T-helper 2 cell treated with Interferon-gamma antibody and Interleukin-4, amounts not matched to agents 5 μg/mL and 100 μg/mL, for 36 hours (primary cell): ENCODE measurements around the gene MEOX2.

Source experiments
- DNase-seq: peaks from one replicate; pipeline ENCODE4 v3.0.0; 2021; ENCODE audit warnings: low spot score
- H3K27ac Mint-ChIP-seq: one replicate; pipeline ENCODE4 v1.8.0; 2021; ENCODE audit warnings: mild to moderate bottlenecking, mixed read lengths
- H3K27me3 Mint-ChIP-seq: one replicate; pipeline ENCODE4 v1.8.0; 2021; ENCODE audit warnings: low read depth, mixed read lengths
- H3K36me3 Mint-ChIP-seq: one replicate; pipeline ENCODE4 v1.8.0; 2021; ENCODE audit warnings: low read depth, mixed read lengths
- H3K4me1 Mint-ChIP-seq: one replicate; pipeline ENCODE4 v1.8.0; 2021; ENCODE audit warnings: low read depth, mixed read lengths
- H3K4me3 Mint-ChIP-seq: one replicate; pipeline ENCODE4 v1.8.0; 2022; ENCODE audit warnings: mild to moderate bottlenecking, moderate library complexity, mixed read lengths
- H3K9me3 Mint-ChIP-seq: one replicate; pipeline ENCODE4 v1.8.0; 2021; ENCODE audit warnings: mixed read lengths

MEOX2 gene

DNA sequence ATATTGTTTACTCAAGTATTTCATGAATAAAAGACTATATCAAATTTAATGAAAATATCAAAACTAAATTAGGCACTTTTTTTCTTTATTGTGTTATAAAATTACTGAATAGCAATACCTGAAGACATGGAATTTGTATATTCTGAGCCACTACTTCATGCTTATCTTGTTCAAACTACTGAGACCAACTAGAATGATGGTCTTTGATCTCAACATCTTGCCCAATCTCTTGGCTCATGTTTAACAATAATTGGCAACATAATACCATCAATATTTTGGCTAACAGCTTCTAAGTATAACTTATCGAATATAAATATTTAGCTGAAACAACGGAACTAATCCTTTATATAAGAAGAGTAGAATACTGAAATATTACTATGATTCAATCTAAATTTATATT lies 68.2 kb downstream of the MEOX2 start:
- H3K27ac Mint-ChIP-seq = no peak overlapping the region
- H3K36me3 Mint-ChIP-seq = no peaks in the 10 kb centered on the region
- H3K4me3 Mint-ChIP-seq = no peak overlapping the region
- H3K4me1 Mint-ChIP-seq = no peaks in the 10 kb centered on the region
- no peaks in the 10 kb centered on the region for H3K27me3 Mint-ChIP-seq
- no peak for DNase-seq
- H3K9me3 Mint-ChIP-seq = peaks cover 4% of the 10 kb centered on the region

DNA sequence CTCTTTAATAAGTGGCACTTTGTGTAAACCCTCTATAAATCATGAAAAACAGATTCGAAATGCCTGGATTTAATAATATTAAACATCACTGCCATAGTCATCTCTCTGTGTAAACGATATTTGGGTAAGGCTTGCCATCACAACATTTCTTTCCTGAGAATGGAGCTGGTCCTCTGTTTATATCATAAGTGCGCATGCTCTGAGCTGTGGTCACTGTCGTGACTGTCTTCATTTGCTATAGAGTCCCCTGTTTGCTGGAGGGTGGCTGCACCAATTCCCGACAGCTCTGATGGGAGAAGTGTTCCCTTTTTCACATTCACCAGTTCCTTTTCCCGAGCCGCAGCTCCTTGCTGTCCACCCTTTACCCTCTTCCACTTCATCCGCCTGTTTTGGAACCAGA lies 74.3 kb downstream of the MEOX2 start:
- Mint-ChIP-seq H3K27me3 (no peaks in the 10 kb centered on the region), H3K4me3 (no peak overlapping the region), H3K36me3 (no peaks in the 10 kb centered on the region), H3K9me3 (no peaks in the 10 kb centered on the region), H3K4me1 (no peaks in the 10 kb centered on the region), H3K27ac (no peak overlapping the region)
- DNase-seq = no peak

DNA sequence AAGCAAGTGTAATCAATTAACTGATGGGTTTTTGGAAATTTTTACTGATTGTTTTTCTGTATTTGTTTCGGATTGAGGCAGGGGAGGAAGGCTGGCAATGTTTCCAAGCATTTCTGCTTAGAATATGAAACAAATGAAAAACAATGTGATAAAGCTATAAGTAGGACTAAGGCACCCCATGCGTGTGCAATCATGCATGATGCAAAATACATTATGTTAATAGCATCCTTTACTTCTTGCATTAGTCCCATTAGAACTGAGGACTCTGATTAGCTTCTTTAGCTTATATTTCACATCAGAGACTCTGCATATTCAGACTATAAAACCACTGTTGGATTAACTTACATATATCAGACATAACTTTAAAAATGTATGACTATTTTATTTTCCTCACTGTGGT lies 76.0 kb downstream of the MEOX2 start:
- Mint-ChIP-seq H3K4me3 (no peak overlapping the region), H3K9me3 (no peaks in the 10 kb centered on the region), H3K27me3 (no peaks in the 10 kb centered on the region), H3K4me1 (no peaks in the 10 kb centered on the region), H3K27ac (no peak overlapping the region), H3K36me3 (no peaks in the 10 kb centered on the region)
- no peak for DNase-seq

DNA sequence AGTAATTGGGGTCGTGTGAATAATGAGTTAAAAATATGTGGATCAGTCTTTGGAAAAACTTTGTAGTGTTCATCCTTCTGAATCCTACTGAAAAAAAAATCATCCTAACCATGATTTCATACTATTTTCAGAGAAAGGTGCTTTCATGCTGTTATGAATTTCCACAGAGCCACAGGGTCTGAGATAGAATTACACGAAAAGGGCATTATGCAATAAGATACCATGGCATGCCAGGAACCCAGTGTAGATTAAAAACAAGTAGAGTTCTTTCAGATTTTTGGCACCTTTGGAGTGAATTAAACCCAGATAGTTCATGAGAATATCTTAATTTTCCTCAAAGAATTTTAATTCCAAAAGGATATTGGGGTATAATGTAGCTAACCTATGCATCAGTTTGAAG lies 77.2 kb downstream of the MEOX2 start:
- no peak overlapping the region for H3K4me3 Mint-ChIP-seq
- H3K27ac Mint-ChIP-seq = no peak overlapping the region
- no peaks in the 10 kb centered on the region for H3K4me1 Mint-ChIP-seq
- DNase-seq = no peak
- H3K9me3 Mint-ChIP-seq = no peaks in the 10 kb centered on the region
- H3K27me3 Mint-ChIP-seq = no peaks in the 10 kb centered on the region
- H3K36me3 Mint-ChIP-seq = no peaks in the 10 kb centered on the region

DNA sequence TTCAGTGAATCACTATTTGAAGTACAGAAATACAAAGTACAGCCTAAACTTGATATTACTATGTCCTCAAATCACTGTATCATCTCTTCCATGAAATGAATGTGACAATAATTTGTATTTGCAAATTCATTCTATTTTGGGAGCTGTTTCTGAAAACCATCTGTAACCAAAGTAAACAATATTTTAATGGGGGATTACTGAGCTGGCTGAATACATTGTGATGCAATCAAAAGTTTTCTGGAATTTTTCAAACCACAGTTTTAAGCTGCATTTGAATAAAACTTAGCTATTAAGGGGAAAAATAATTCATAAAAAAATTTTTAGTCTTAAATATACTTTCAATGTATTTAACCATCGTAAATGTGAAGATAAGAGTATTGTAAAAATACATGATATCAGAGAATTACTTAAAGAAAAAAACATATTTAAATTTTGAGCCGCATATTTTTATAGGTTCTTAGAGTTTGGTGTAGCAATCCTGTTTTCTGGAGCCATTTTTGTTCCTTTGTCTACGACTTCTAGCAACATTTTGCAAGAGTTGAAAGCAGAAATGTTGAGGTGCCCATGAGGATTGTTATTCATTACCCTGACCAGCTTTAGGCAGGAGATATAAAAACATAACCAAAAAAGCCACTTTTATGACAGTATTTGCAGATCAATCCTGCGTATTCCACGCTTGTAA lies 78.8 kb downstream of the MEOX2 start:
- no peaks in the 10 kb centered on the region for H3K27me3 Mint-ChIP-seq
- H3K4me3 Mint-ChIP-seq = no peak overlapping the region
- H3K36me3 Mint-ChIP-seq = no peaks in the 10 kb centered on the region
- peaks cover 9% of the 10 kb centered on the region for H3K9me3 Mint-ChIP-seq
- H3K27ac Mint-ChIP-seq = no peak overlapping the region
- no peak for DNase-seq
- H3K4me1 Mint-ChIP-seq = no peaks in the 10 kb centered on the region

DNA sequence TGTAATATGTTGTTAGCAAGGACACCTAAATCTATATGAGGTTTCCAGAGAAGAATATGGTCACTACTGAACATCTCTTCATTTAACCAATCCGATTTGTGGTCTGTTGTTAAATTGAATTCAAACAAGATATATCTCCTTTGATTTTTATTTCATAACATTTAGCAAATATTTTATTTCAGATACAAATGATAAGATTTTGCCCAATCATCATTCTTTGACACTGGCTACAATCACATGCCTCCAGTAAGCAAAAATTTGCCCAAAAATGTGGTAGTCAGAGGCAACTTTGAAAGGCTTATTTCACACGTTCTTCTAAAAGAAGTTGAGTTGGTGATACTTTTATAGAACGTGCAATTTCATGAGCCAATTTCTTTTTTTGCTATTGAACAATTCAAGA lies 79.9 kb downstream of the MEOX2 start:
- Mint-ChIP-seq H3K27ac (no peak overlapping the region), H3K36me3 (no peaks in the 10 kb centered on the region), H3K4me3 (no peak overlapping the region), H3K27me3 (no peaks in the 10 kb centered on the region), H3K9me3 (peaks cover 9% of the 10 kb centered on the region), H3K4me1 (no peaks in the 10 kb centered on the region)
- DNase-seq = no peak

DNA sequence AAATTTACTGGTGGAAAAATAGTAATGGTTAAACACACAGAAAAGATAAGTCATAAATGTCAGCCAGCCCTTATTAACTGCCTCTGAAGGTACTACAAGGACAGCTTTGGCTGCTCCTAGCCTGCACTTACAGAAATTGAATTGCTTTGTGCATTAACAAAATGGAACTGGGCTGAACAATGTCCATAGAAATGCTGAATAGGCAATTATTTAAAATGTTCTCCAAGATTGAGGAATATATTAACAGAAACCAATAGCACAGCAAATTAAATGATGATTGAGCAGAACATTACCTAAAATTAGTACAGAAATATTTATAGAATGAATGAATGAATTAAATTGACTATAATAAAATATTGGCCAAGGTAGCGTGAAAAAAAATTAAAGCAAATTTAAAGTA lies 82.3 kb downstream of the MEOX2 start:
- Mint-ChIP-seq H3K4me1 (no peaks in the 10 kb centered on the region), H3K27ac (no peak overlapping the region), H3K9me3 (peaks cover 9% of the 10 kb centered on the region), H3K4me3 (no peak overlapping the region), H3K36me3 (no peaks in the 10 kb centered on the region), H3K27me3 (no peaks in the 10 kb centered on the region)
- no peak for DNase-seq

DNA sequence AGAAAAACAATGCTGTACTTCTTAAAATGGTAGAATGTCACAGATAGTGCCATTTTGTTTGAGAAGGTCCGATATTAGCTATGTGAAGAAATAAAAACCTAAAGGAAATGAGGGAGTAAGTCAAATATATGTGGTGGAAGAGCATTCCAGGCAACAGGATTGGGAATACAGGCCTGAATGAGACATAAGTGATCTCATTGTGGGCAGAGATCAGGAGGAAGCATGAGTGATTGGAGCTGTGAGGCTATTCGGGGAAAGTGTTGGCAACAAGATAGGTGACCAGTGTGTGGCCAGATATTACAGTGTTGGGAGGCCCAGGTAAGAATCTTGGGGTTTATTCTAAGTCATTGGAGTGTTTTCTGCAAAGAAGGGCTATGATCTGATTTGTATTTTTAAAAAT lies 83.4 kb downstream of the MEOX2 start:
- Mint-ChIP-seq H3K27me3 (no peaks in the 10 kb centered on the region), H3K9me3 (peaks cover 14% of the 10 kb centered on the region), H3K27ac (no peak overlapping the region), H3K36me3 (no peaks in the 10 kb centered on the region), H3K4me3 (no peak overlapping the region), H3K4me1 (no peaks in the 10 kb centered on the region)
- no peak for DNase-seq

DNA sequence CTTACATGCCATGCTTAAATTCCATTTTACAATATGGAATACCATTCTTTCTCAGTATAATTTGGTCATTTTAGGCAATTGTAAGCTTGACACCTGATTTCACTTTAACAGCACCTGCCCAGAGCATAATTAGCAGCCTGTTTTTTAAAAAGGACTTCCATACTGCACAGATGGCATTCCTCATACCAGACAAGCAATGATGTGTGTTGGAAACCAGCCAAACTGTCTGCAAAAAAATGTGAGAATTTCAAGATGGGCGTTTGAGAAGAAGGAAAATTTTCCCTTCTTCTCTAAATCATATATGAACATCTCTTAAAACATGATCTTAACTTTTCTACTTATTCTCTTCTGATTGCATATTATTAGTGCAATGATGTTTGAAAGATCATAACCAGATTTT lies 84.2 kb downstream of the MEOX2 start:
- Mint-ChIP-seq H3K4me3 (no peak overlapping the region), H3K9me3 (peaks cover 14% of the 10 kb centered on the region), H3K27me3 (no peaks in the 10 kb centered on the region), H3K27ac (no peak overlapping the region), H3K4me1 (no peaks in the 10 kb centered on the region), H3K36me3 (no peaks in the 10 kb centered on the region)
- no peak for DNase-seq

DNA sequence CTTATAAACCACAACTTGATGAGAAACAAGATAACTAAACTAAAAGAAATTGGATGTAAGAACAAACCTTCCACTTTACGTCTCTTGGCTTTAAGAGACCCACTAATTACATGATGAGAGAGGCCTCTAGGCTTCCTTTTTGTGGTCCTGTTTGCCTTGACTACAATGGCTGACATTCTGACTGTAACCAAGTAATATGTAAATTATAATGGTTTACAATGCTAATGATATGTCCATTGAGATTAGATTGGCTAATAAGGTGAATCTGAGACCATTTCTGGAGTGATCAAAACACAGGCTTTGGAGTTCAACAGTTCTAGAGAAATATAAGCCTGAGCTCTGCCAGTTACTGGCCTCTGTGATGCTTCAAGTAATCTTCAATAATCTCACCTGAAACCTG lies 85.3 kb downstream of the MEOX2 start:
- Mint-ChIP-seq H3K27ac (no peak overlapping the region), H3K4me3 (no peak overlapping the region), H3K4me1 (no peaks in the 10 kb centered on the region), H3K27me3 (no peaks in the 10 kb centered on the region), H3K9me3 (peaks cover 14% of the 10 kb centered on the region), H3K36me3 (no peaks in the 10 kb centered on the region)
- no peak for DNase-seq

DNA sequence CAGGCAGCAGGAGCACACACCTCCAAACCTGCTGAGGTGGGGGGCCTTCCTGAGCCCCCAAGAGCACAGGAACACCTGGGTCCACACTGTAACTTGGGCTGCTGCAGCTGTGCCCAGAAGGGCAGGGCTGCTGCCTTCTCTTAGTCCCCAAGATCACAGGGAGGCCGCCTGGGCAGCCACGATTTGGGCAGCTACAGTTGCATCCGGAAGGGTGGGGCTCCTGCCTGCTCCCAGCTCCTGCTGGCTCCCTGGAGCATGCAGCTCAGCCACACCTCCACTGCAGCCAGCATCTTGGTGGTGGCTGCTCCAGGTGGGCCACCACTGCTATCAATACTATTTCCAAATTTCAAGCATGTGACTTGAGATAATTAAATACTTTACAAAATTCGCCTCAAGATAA lies 86.2 kb downstream of the MEOX2 start:
- no peak overlapping the region for H3K4me3 Mint-ChIP-seq

DNA sequence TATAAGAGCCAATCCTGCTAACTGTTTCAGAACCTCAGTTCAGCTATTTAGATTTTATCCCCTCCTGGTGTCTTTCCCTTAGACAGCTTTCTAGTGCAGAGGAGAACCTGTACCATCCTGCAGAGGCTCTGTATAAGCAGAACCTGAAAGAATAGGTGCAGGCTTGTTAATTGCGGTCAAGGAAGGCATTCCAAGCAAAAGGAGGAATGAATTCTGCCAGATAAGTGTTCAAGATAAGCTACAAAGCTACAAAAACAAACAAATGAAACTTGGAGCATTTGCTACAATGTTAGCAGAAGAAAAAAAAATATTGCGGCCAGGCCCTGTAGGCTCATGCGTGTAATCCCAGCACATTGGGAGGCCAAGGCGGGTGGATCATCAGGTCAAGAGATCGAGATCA lies 92.0 kb downstream of the MEOX2 start:
- DNase-seq = no peak
- Mint-ChIP-seq H3K4me1 (no peaks in the 10 kb centered on the region), H3K9me3 (peaks cover 16% of the 10 kb centered on the region), H3K36me3 (no peaks in the 10 kb centered on the region), H3K27ac (no peak overlapping the region), H3K27me3 (no peaks in the 10 kb centered on the region), H3K4me3 (no peak overlapping the region)

More for the DNA sequence above, 86.2 kb downstream of the MEOX2 start:
- no peaks in the 10 kb centered on the region for H3K4me1 Mint-ChIP-seq
- no peak overlapping the region for H3K27ac Mint-ChIP-seq
- peaks cover 14% of the 10 kb centered on the region for H3K9me3 Mint-ChIP-seq
- no peaks in the 10 kb centered on the region for H3K27me3 Mint-ChIP-seq
- DNase-seq = no peak
- H3K36me3 Mint-ChIP-seq = no peaks in the 10 kb centered on the region

DNA sequence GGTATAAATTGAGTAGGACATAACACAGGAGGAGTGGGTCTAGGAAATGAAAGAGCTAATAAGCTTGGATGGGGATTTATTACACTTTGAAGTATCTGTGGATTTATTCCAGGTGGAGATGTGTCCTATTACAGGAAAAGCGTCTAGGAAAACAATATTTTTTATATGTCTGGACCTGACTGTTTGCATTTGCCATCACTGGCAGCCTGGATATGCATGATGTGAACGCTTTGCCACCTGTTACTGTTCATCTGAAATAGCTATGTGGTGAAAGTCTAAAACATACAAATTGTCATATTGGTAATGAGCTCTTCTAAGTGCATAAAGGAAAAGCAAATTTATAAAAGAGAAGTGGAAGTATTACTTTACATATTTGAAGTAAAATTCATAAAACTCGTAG lies 93.1 kb downstream of the MEOX2 start:
- Mint-ChIP-seq H3K36me3 (no peaks in the 10 kb centered on the region), H3K9me3 (peaks cover 16% of the 10 kb centered on the region)

DNA sequence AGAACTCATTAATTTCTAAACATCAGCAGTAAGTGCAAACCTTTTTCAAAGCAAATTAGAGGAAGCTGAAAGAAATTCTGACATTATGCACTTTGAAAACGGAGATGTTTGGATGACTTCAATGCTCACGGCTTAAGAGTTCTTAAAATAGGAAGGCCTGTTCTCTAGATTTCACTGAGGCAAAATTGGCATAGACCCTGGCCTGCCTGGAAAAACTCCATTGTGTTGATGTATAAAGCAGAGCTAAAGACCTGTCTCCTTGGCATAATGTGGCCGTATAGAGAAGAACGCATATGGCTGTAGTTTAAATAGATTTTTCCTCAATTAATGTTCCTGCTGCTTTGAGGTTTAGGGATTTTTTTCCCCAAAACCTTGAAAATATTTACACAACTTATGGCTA lies 100.2 kb downstream of the MEOX2 start:
- H3K4me3 Mint-ChIP-seq = no peak overlapping the region
- no peaks in the 10 kb centered on the region for H3K36me3 Mint-ChIP-seq
- DNase-seq = no peak
- peaks cover 21% of the 10 kb centered on the region for H3K9me3 Mint-ChIP-seq
- no peaks in the 10 kb centered on the region for H3K27me3 Mint-ChIP-seq
- no peaks in the 10 kb centered on the region for H3K4me1 Mint-ChIP-seq
- no peak overlapping the region for H3K27ac Mint-ChIP-seq

More for the DNA sequence above, 93.1 kb downstream of the MEOX2 start:
- H3K27me3 Mint-ChIP-seq = no peaks in the 10 kb centered on the region
- DNase-seq = no peak
- no peak overlapping the region for H3K4me3 Mint-ChIP-seq
- no peak overlapping the region for H3K27ac Mint-ChIP-seq
- no peaks in the 10 kb centered on the region for H3K4me1 Mint-ChIP-seq

DNA sequence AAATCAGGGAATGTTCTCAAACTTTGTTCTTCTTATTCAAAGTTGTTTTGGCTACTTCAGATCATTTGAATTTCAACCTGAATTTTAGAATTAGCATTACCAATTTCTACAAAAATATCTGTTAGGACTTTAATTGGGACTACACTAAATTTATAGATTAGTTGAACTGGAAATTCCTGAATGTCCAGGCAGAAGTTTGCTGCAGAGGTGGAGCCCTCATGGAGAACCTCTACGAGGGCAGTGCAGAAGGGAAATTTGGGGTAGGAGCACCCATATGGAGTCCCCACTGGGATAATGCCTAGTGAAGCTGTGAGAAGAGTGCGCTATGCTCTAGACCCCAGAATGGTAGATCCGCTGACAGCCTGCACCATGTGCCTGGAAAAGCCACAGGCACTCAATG lies 101.9 kb downstream of the MEOX2 start:
- Mint-ChIP-seq H3K4me3 (no peak overlapping the region), H3K9me3 (peaks cover 17% of the 10 kb centered on the region), H3K4me1 (no peaks in the 10 kb centered on the region), H3K36me3 (no peaks in the 10 kb centered on the region), H3K27ac (no peak overlapping the region), H3K27me3 (no peaks in the 10 kb centered on the region)
- DNase-seq = no peak
